Retinal pigment epithelial cell (primary cell): ENCODE results near the gene STXBP4.

Source experiments
- DNase-seq: peaks from one replicate; pipeline ENCODE4 v3.0.0-alpha.2; 2010; ENCODE audit warnings: low read depth
- H3K4me3 ChIP-seq: 2 replicates; pipeline ENCODE4 v1.5.1; 2011; ENCODE audit warnings: mild to moderate bottlenecking, low read length, control low read depth, moderate library complexity
- CTCF ChIP-seq: conservative IDR thresholded peaks from 2 replicates; pipeline ENCODE4 v1.5.1; 2011; ENCODE audit warnings: low read depth, low read length, control low read depth, inconsistent platforms

The STXBP4 gene

GRCh38 chr17:54935471-54935870 lies 33.1 kb upstream of the STXBP4 start:
- no peak for TF ChIP-seq CTCF
- no peak for DNase-seq
- no peak overlapping the region for H3K4me3 ChIP-seq

- no peak for DNase-seq
- no peak overlapping the region for H3K4me3 ChIP-seq
- no peak for TF ChIP-seq CTCF
Observed at GRCh38 chr17:54937018-54937417, 31.5 kb upstream of the STXBP4 start.

- H3K4me3 ChIP-seq: no peak overlapping the region
- no peak for DNase-seq
- TF ChIP-seq CTCF: no peak
Observed at GRCh38 chr17:54937426-54937825, 31.1 kb upstream of the STXBP4 start.

- TF ChIP-seq CTCF: no peak
- no peak overlapping the region for H3K4me3 ChIP-seq
- no peak for DNase-seq
Observed at GRCh38 chr17:54941285-54941684, 27.3 kb upstream of the STXBP4 start.

- no peak for DNase-seq
- no peak overlapping the region for H3K4me3 ChIP-seq
- TF ChIP-seq CTCF: no peak
Observed at GRCh38 chr17:54944796-54945195, 23.8 kb upstream of the STXBP4 start.

- no peak for DNase-seq
- TF ChIP-seq CTCF: no peak
- H3K4me3 ChIP-seq: no peak overlapping the region
Observed at GRCh38 chr17:54945231-54945630, 23.3 kb upstream of the STXBP4 start.

GRCh38 chr17:54945671-54946070 lies 22.9 kb upstream of the STXBP4 start:
- H3K4me3 ChIP-seq: no peak overlapping the region
- no peak for TF ChIP-seq CTCF
- DNase-seq: no peak
